Activated T-helper 2 cell treated with anti-CD3 and anti-CD28 coated beads, Interferon-gamma antibody, Interleukin-2, Interleukin-4, amounts not matched to agents 10 μg/mL and 5 μg/mL and 100 μg/mL, durations not matched to agents 14 hours and 24 hours and 36 hours (primary cell): ENCODE data around the gene SLC22A9. TPM values are rescaled to one million over a fixed set of nuclear protein-coding genes. Genes with fewer than 3 reads are reported as not detected.
"Not testable (repeated sequence)": the region's sequence is repeated elsewhere in the genome, so short reads cannot be mapped to it uniquely, and the experiment has no call there.

Experiments
- DNase-seq: peaks from one replicate; pipeline ENCODE4 v3.0.0; 2021; ENCODE audit warnings: low spot score
- H3K27ac Mint-ChIP-seq: one replicate; pipeline ENCODE4 v1.8.0; 2021; ENCODE audit warnings: mixed read lengths
- H3K27me3 Mint-ChIP-seq: one replicate; pipeline ENCODE4 v1.8.0; 2021; ENCODE audit warnings: low read depth, mixed read lengths
- H3K36me3 Mint-ChIP-seq: one replicate; pipeline ENCODE4 v1.8.0; 2021; ENCODE audit warnings: low read depth, mixed read lengths
- H3K4me1 Mint-ChIP-seq: one replicate; pipeline ENCODE4 v1.8.0; 2021; ENCODE audit warnings: low read depth, mixed read lengths
- H3K4me3 Mint-ChIP-seq: one replicate; pipeline ENCODE4 v1.8.0; 2021; ENCODE audit warnings: low read depth, mild to moderate bottlenecking, moderate library complexity, mixed read lengths
- H3K9me3 Mint-ChIP-seq: one replicate; pipeline ENCODE4 v1.8.0; 2021; ENCODE audit warnings: mixed read lengths
- intact Hi-C: fragments of 100-400 bp; cut with micrococcal nuclease; formaldehyde crosslinking; loops from one replicate; pipeline ENCODE4 v1.15.1; 2023
- total RNA-seq: library from RNA; stranded (reverse); gene quantifications from 2 replicates; pipeline ENCODE4 v1.2.3, GENCODE V29; 2022

SLC22A9 gene
- total RNA-seq, 1 donor from 2014 or later = not detected

DNA sequence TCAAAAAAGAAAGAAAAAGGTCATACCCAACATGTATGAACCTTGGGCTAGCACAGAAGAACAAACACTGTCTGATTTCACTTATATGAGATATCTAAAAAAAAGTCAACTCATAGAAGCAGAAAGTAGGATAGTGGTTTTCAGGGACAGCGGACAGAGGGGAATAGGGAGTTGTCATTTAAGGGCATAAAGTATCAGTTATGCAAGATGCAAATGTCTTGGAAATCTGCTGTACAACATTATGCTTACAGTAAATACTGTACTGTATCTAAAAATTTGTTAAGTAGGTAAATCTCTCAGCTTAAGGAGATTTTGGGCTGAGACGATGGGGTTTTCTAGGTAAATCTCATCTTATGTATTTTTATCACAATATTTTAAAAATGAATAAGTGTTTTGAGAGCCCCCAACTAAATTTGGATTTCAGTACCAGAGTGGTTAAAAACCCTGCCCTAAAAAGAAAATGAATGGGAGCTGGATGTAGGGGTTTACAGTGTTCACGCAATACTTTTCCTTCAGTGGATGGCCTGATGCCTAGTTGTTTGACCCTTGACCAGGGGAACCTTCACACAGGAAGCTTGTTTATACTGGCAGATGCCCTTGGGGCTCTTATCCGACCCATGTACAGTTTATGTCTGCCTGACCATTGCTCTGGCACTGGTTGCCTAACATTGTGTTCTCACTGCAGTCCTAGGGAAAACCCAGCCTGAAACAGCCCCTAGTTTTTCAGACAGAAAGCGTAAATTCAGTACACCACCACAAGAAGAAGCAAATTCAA, 34.8 kb downstream of the SLC22A9 start:
- Mint-ChIP-seq H3K4me1 (no peaks in the 10 kb centered on the region), H3K27ac (no peak overlapping the region), H3K27me3 (peaks cover 17% of the 10 kb centered on the region), H3K4me3 (no peak overlapping the region), H3K36me3 (no peaks in the 10 kb centered on the region), H3K9me3 (no peaks in the 10 kb centered on the region)
- intact Hi-C loops = no loop called here
- no peak for DNase-seq

GRCh38 chr11:63405114-63405513, 35.5 kb downstream of the SLC22A9 start:
- Mint-ChIP-seq H3K4me3 (no peak overlapping the region), H3K27me3 (peaks cover 13% of the 10 kb centered on the region), H3K9me3 (no peaks in the 10 kb centered on the region), H3K4me1 (no peaks in the 10 kb centered on the region), H3K27ac (no peak overlapping the region), H3K36me3 (no peaks in the 10 kb centered on the region)
- no peak for DNase-seq
- intact Hi-C loops = no loop called here

GRCh38 chr11:63406458-63406857, 36.9 kb downstream of the SLC22A9 start:
- Mint-ChIP-seq H3K36me3 (no peaks in the 10 kb centered on the region), H3K9me3 (no peaks in the 10 kb centered on the region), H3K4me1 (no peaks in the 10 kb centered on the region), H3K27ac (no peak overlapping the region), H3K4me3 (no peak overlapping the region), H3K27me3 (peaks cover 7% of the 10 kb centered on the region)
- no peak for DNase-seq
- intact Hi-C loops = no loop called here

DNA sequence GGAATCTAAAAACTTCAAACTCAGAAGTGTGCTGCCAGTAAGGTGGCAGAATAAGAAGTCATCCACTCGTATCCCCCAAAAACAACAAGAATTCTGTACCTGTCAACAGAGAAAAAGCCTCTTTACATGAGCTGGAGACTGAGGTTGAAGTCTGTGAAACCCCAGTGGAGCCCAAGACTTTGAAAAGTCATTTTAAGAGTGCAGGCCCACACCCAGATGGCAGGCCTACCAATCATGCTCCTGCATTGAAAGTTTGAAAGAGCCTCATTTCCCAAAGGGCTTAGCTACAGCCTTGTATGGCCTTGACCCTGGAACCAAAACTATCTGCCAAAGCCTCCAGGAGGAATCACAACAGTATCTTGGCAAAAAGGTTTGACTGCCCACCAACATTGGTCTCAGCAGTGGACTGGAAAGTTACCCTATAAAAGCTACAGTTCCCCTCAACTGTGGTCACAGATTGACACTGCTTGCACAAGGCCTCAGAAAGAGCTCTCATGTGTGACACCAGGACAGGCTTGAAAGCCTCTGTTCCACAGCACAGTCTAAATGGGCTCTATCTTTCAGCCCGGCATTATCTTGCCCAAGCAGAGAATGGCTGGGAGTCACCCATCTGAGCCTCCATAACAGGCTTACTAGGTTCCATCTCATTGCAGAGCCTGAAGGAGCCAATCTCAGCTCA, 47.7 kb downstream of the SLC22A9 start:
- no peaks in the 10 kb centered on the region for H3K36me3 Mint-ChIP-seq
- DNase-seq = no peak
- H3K27me3 Mint-ChIP-seq = peaks cover 9% of the 10 kb centered on the region
- no peaks in the 10 kb centered on the region for H3K4me1 Mint-ChIP-seq
- H3K27ac Mint-ChIP-seq = no peak overlapping the region
- no peak overlapping the region for H3K4me3 Mint-ChIP-seq
- intact Hi-C loops = no loop called here
- H3K9me3 Mint-ChIP-seq = no peaks in the 10 kb centered on the region

DNA sequence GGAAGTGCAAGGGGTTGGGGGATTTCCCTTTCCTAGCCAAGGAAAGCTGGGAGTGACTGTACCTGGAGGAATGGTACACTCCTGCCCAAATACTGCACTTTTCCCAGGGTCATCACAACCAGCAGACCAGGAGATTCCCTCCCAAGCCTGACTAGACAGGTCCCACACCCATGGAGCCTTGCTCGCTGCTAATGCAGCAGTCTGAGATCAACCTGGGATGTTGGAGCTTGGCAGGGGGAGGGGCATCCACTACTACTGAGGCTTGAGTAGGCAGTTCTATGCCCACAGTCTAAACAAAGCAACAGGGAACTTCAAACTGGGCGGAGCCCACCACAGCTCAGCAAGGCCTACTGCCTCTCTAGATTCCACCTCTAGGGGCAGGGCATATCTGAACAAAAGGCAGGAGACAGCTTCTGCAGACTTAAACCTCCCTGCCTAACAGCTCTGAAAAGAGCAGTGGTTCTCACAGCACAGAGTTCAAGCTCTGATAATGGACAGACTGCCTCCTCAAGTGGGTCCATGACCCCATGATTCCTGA, 58.5 kb downstream of the SLC22A9 start:
- no peak overlapping the region for H3K27ac Mint-ChIP-seq
- intact Hi-C loops = no loop called here
- H3K9me3 Mint-ChIP-seq = no peaks in the 10 kb centered on the region
- H3K27me3 Mint-ChIP-seq = peaks cover 14% of the 10 kb centered on the region
- H3K4me3 Mint-ChIP-seq = no peak overlapping the region
- H3K36me3 Mint-ChIP-seq = no peaks in the 10 kb centered on the region
- DNase-seq = no peak
- no peaks in the 10 kb centered on the region for H3K4me1 Mint-ChIP-seq

DNA sequence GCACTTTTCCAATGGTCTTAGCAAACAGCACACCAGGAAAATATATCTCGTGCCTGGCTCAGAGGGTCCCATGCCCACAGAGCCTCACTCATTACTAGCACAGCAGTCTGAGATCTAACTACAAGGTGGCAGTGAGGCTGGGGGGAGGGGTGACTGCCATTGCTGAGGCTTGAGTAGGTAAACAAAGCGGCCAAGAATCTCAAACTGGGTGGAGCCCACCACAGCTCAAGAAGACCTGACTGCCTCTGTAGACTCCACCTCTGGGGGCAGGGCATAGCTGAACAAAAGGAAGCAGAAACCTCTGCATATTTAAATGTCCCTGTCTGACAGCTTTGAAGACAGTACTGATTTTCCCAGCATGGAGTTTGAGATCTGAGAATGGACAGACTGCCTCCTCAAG, 61.1 kb downstream of the SLC22A9 start:
- H3K27ac Mint-ChIP-seq, H3K9me3 Mint-ChIP-seq, H3K36me3 Mint-ChIP-seq, H3K4me3 Mint-ChIP-seq, intact Hi-C loops, DNase-seq, H3K4me1 Mint-ChIP-seq: not testable (repeated sequence)
- peaks cover 21% of the 10 kb centered on the region for H3K27me3 Mint-ChIP-seq

DNA sequence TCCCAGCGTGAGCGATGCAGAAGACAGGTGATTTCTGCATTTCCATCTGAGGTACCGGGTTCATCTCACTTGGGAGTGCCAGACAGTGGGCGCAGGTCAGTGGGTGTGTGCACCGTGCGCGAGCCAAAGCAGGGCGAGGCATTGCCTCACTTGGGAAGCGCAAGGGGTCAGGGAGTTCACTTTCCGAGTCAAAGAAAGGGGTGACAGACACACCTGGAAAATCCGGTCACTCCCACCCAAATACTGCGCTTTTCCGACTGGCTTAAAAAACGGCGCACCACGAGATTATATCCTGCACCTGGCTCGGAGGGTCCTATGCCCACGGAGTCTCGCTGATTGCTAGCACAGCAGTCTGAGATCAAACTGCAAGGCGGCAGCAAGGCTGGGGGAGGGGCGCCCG, 65.8 kb downstream of the SLC22A9 start:
- H3K27me3 Mint-ChIP-seq = peaks cover 16% of the 10 kb centered on the region
- H3K4me1 Mint-ChIP-seq, H3K27ac Mint-ChIP-seq, H3K4me3 Mint-ChIP-seq, H3K36me3 Mint-ChIP-seq, H3K9me3 Mint-ChIP-seq, intact Hi-C loops, DNase-seq: not testable (repeated sequence)

- DNase-seq, H3K4me1 Mint-ChIP-seq, H3K36me3 Mint-ChIP-seq, H3K9me3 Mint-ChIP-seq, H3K27ac Mint-ChIP-seq, intact Hi-C loops, H3K4me3 Mint-ChIP-seq: not testable (repeated sequence)
- peaks cover 16% of the 10 kb centered on the region for H3K27me3 Mint-ChIP-seq
Observed at GRCh38 chr11:63435831-63436230, 66.2 kb downstream of the SLC22A9 start.

DNA sequence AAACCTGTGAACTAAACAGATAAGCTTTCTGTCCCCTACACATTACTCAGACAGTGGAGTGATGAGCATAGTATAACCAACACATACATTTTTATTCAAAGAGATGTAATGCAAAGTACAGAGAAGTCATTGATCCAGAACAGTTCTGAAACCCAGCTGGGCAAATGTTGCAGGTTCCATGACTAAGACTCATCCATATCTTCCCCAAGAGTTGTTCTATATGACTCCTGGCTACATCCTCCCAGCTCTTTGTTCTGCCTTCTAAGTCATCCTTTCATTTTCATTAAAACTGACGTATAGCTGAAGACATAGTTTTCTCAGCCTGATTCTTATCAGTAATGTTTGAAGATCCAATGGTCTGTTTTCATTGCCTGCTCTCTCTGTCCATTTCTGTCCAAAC, 74.1 kb downstream of the SLC22A9 start:
- Mint-ChIP-seq H3K4me1 (peaks cover 41% of the 10 kb centered on the region), H3K27me3 (no peaks in the 10 kb centered on the region), H3K4me3 (no peak overlapping the region), H3K27ac (peak overlapping the region; percentile 51), H3K36me3 (no peaks in the 10 kb centered on the region), H3K9me3 (no peaks in the 10 kb centered on the region)
- intact Hi-C loops = loop anchor here (1.0 to 5.0 kb wide), 2 partner anchors 94 to 124 kb away; partner anchors contain the start of gene PLAAT4
- no peak for DNase-seq

- Mint-ChIP-seq H3K4me3 (no peak overlapping the region), H3K4me1 (peaks cover 41% of the 10 kb centered on the region)
- intact Hi-C loops = loop anchor here (5.0 kb wide), 1 partner anchor 93 kb away; the partner anchor contains the start of gene PLAAT4
Observed at GRCh38 chr11:63444160-63444559, 74.6 kb downstream of the SLC22A9 start.

GRCh38 chr11:63445118-63445517, 75.5 kb downstream of the SLC22A9 start:
- H3K36me3 Mint-ChIP-seq = no peaks in the 10 kb centered on the region
- peaks cover 2% of the 10 kb centered on the region for H3K27me3 Mint-ChIP-seq
- no peak for DNase-seq
- H3K4me1 Mint-ChIP-seq = peaks cover 41% of the 10 kb centered on the region
- intact Hi-C loops = loop anchor here (1.0 to 5.0 kb wide), 2 partner anchors 47 to 119 kb away; partner anchors contain the start of gene PLAAT5
- H3K4me3 Mint-ChIP-seq = no peak overlapping the region
- peak overlapping the region; percentile 60 for H3K27ac Mint-ChIP-seq
- no peaks in the 10 kb centered on the region for H3K9me3 Mint-ChIP-seq

More at GRCh38 chr11:63444160-63444559, 74.6 kb downstream of the SLC22A9 start:
- no peaks in the 10 kb centered on the region for H3K36me3 Mint-ChIP-seq
- no peaks in the 10 kb centered on the region for H3K27me3 Mint-ChIP-seq
- H3K27ac Mint-ChIP-seq = peak overlapping the region; percentile 51
- H3K9me3 Mint-ChIP-seq = no peaks in the 10 kb centered on the region
- no peak for DNase-seq

DNA sequence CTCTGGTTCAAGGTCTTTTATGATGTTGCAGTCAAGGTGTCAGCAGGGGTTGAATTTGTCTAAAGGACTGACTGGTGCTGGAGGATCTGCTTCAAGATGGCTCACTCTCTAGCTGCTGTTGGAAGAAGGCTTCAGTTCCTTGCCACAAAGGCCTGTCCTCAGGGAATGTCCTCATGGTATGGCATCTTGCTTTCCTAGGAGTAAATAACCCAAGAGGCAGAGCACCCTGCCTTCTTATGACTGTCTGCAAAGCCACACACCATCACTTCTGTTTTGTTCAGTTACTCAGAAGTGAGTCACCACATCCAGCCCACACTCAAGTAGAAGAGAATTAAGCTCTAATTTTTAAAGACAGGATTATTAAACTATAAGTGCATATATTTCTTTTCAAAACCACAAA, 76.1 kb downstream of the SLC22A9 start:
- Mint-ChIP-seq H3K27ac (peak overlapping the region; percentile 60), H3K4me1 (peaks cover 41% of the 10 kb centered on the region), H3K36me3 (no peaks in the 10 kb centered on the region), H3K4me3 (no peak overlapping the region), H3K9me3 (no peaks in the 10 kb centered on the region), H3K27me3 (peaks cover 7% of the 10 kb centered on the region)
- DNase-seq = no peak
- intact Hi-C loops = loop anchor here (1.0 to 5.0 kb wide), 2 partner anchors 47 to 119 kb away; partner anchors contain the start of gene PLAAT5

- DNase-seq = no peak
- Mint-ChIP-seq H3K27me3 (peaks cover 18% of the 10 kb centered on the region), H3K36me3 (no peaks in the 10 kb centered on the region), H3K4me1 (peaks cover 35% of the 10 kb centered on the region), H3K9me3 (no peaks in the 10 kb centered on the region), H3K27ac (no peak overlapping the region), H3K4me3 (no peak overlapping the region)
- intact Hi-C loops = loop anchor here (5.0 kb wide), 1 partner anchor 44 kb away; the partner anchor contains the start of gene PLAAT5
Observed at GRCh38 chr11:63448646-63449045, 79.1 kb downstream of the SLC22A9 start.
